CD14-positive monocyte (primary cell): ENCODE results near the gene COPB2. TPM values are rescaled to one million over a fixed set of nuclear protein-coding genes. Genes with fewer than 3 reads are reported as not detected.
"Not testable (repeated sequence)": the region's sequence is repeated elsewhere in the genome, so short reads cannot be mapped to it uniquely, and the experiment has no call there.

Source experiments
- DNase-seq, 3 donors: peaks; one replicate each; pipeline ENCODE4 v3.0.0-alpha.2; 2011 to 2022
- H2AFZ ChIP-seq: 2 replicates; pipeline ENCODE4 v1.6.0; 2012; ENCODE audit warnings: mild to moderate bottlenecking, low read depth, low read length, inconsistent platforms; ENCODE audit not compliant: insufficient read depth, poor library complexity, severe bottlenecking
- H3K27ac ChIP-seq, 2 donors: 1 replicate in 1 of 2; 2 replicates in 1 of 2; pipeline ENCODE4 v1.5.1; 2012 to 2013; ENCODE audit warnings: low read length in 2 of 2, control low read depth in 1 of 2, inconsistent platforms in 1 of 2, low read depth in 1 of 2, mild to moderate bottlenecking in 1 of 2
- H3K27me3 ChIP-seq, 2 donors: one replicate each; pipeline versions ENCODE4 v1.6.0 to v1.6.1; 2011 to 2013; ENCODE audit warnings: low read length in 2 of 2; ENCODE audit not compliant: control insufficient read depth in 2 of 2, insufficient read depth in 2 of 2
- H3K36me3 ChIP-seq, 2 donors: replicated peaks in 1 of 2; 1 replicate in 1 of 2; 2 replicates in 1 of 2; pipeline versions ENCODE4 v1.5.1 to v1.6.1; 2012 to 2013; ENCODE audit warnings: low read length in 2 of 2, control low read depth in 1 of 2, inconsistent platforms in 1 of 2, mild to moderate bottlenecking in 1 of 2; ENCODE audit not compliant: insufficient read depth in 2 of 2, control insufficient read depth in 1 of 2
- H3K4me1 ChIP-seq, 2 donors: 1 replicate in 1 of 2; 2 replicates in 1 of 2; pipeline versions ENCODE4 v1.5.1 to v1.6.1; 2012 to 2013; ENCODE audit warnings: low read length in 2 of 2, control low read depth in 1 of 2, inconsistent platforms in 1 of 2, mild to moderate bottlenecking in 1 of 2, moderate library complexity in 1 of 2; ENCODE audit not compliant: insufficient read depth in 2 of 2, control insufficient read depth in 1 of 2
- H3K4me2 ChIP-seq: replicated peaks from 2 replicates; pipeline ENCODE3; 2012; ENCODE audit warnings: low read length, moderate library complexity, mild to moderate bottlenecking; ENCODE audit not compliant: poor library complexity, severe bottlenecking; ENCODE audit errors: extremely low read depth
- H3K4me3 ChIP-seq, 3 experiments: fragments of 200-600 bp in 1 of 3; sonication (generic) in 1 of 3; replicated peaks in 1 of 3; 1 replicate in 2 of 3; 2 replicates in 1 of 3; pipeline ENCODE4 v1.5.1; 2011 to 2013; ENCODE audit warnings: low read length in 3 of 3, mild to moderate bottlenecking in 3 of 3, control low read depth in 2 of 3, low read depth in 2 of 3, inconsistent platforms in 1 of 3, moderate library complexity in 1 of 3
- H3K79me2 ChIP-seq: 2 replicates; pipeline ENCODE4 v1.6.0; 2012; ENCODE audit warnings: mild to moderate bottlenecking, control low read depth, inconsistent platforms, low read length, moderate library complexity; ENCODE audit not compliant: insufficient read depth
- H3K9ac ChIP-seq: 2 replicates; pipeline ENCODE4 v1.6.0; 2017; ENCODE audit warnings: low read length, mild to moderate bottlenecking; ENCODE audit not compliant: insufficient read depth, poor library complexity, severe bottlenecking
- H3K9me3 ChIP-seq, 2 donors: replicated peaks in 1 of 2; 1 replicate in 1 of 2; 2 replicates in 1 of 2; pipeline versions ENCODE4 v1.5.1 to v1.6.1; 2012 to 2013; ENCODE audit warnings: low read length in 2 of 2, control low read depth in 1 of 2; ENCODE audit not compliant: control insufficient read depth in 1 of 2, insufficient read depth in 1 of 2
- H4K20me1 ChIP-seq: 2 replicates; pipeline ENCODE4 v1.6.0; 2012; ENCODE audit warnings: mild to moderate bottlenecking, low read length, control low read depth, moderate library complexity; ENCODE audit not compliant: insufficient read depth
- H3K27ac Mint-ChIP-seq, 7 donors: one replicate each; pipeline ENCODE4 v1.8.0; 2020; ENCODE audit warnings: mild to moderate bottlenecking in 7 of 7, mixed read lengths in 7 of 7, moderate library complexity in 6 of 7, inconsistent platforms in 2 of 7
- H3K27me3 Mint-ChIP-seq, 3 donors: one replicate each; pipeline ENCODE4 v1.8.0; 2021 to 2022; ENCODE audit warnings: low read depth in 3 of 3, mild to moderate bottlenecking in 3 of 3, mixed read lengths in 3 of 3, moderate library complexity in 3 of 3, inconsistent platforms in 1 of 3
- H3K36me3 Mint-ChIP-seq, 2 donors: one replicate each; pipeline ENCODE4 v1.8.0; 2020; ENCODE audit warnings: mixed read lengths in 2 of 2, inconsistent platforms in 1 of 2, mild to moderate bottlenecking in 1 of 2
- H3K4me1 Mint-ChIP-seq: one replicate; pipeline ENCODE4 v1.8.0; 2020; ENCODE audit warnings: mild to moderate bottlenecking, mixed read lengths
- H3K4me3 Mint-ChIP-seq, 2 donors: one replicate each; pipeline ENCODE4 v1.8.0; 2020; ENCODE audit warnings: mild to moderate bottlenecking in 2 of 2, mixed read lengths in 2 of 2, moderate library complexity in 1 of 2
- H3K9me3 Mint-ChIP-seq, 7 donors: one replicate each; pipeline ENCODE4 v1.8.0; 2020 to 2022; ENCODE audit warnings: mixed read lengths in 7 of 7, mild to moderate bottlenecking in 6 of 7, moderate library complexity in 6 of 7, inconsistent platforms in 2 of 7
- WGBS: methylation state at CpG from one replicate; pipeline ENCODE4 v1.1.5; 2013; ENCODE audit warnings: missing lambda C conversion rate; ENCODE audit not compliant: insufficient coverage; 5-methylcytosine and 5-hydroxymethylcytosine counted together
- intact Hi-C, 2 donors: fragments of 100-400 bp; cut with micrococcal nuclease; formaldehyde crosslinking; loops; one replicate each; pipeline versions ENCODE4 v1.15.0 to v1.15.1; 2023
- polyA plus RNA-seq, 3 donors: library from polyadenylated mRNA; depleted of rRNA in 1 of 3; unstranded in 2 of 3; stranded (reverse) in 1 of 3; fragments of 300-500 nt in 2 of 3; fragments of >200 nt in 1 of 3; fragmentation: Illumina TruSeq in 2 of 3; gene quantifications; 1 replicate in 2 of 3; 2 replicates in 1 of 3; pipeline ENCODE4 v1.2.3, GENCODE V29; 2012 to 2021
- TF ChIP-seq, protein P1 (sequence below): fragments of 200-600 bp; IDR thresholded peaks from one replicate; pipeline ENCODE4 v1.8.0; 2022; ENCODE audit warnings: antibody characterized with exemption, mild to moderate bottlenecking

Gene COPB2
- polyA plus RNA-seq, 3 donors, result 22.6 to 95.6 (median 76.9) TPM

DNA sequence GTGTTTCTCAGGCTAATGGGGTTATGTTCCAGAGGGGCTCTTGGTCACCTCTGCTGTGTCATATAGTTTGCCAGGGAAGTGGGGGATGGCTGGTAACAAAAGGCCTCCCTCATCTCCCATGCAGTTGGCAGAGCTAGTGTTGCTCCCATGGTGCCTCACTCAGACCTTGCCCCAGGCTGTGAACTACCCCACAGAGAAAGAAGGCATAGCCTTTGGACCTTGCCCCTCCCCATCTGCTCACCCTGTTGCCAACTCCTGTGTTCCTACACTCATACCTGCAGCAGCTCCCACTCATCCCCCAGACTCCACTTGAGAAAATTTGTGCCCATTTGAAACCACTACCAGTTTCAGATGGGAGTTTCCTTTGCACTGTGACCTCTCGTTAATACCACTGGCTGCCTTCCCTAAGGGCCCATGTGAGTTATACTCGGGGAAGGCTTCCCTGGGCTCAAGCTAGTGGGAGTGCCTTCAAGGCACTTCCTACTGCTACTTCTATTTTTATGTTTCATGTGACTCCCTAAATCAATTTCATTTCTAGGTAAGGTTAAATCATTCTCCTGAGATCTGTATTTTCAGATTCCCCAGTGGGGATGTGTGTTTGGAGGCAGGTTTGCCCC, 25.3 kb upstream of the COPB2 start:
- H3K4me2 ChIP-seq, result no peak overlapping the region
- Mint-ChIP-seq H3K27me3 (no peaks in the 10 kb centered on the region), H3K27ac (peak overlapping the region in 1 of 7 donors; percentile 8), H3K9me3 (peaks cover 22 to 44% (median 36%) of the 10 kb centered on the region in 7 donors), H3K4me1 (no peaks in the 10 kb centered on the region), H3K4me3 (no peak overlapping the region), H3K36me3 (no peaks in the 10 kb centered on the region)
- TF ChIP-seq, protein P1, sequence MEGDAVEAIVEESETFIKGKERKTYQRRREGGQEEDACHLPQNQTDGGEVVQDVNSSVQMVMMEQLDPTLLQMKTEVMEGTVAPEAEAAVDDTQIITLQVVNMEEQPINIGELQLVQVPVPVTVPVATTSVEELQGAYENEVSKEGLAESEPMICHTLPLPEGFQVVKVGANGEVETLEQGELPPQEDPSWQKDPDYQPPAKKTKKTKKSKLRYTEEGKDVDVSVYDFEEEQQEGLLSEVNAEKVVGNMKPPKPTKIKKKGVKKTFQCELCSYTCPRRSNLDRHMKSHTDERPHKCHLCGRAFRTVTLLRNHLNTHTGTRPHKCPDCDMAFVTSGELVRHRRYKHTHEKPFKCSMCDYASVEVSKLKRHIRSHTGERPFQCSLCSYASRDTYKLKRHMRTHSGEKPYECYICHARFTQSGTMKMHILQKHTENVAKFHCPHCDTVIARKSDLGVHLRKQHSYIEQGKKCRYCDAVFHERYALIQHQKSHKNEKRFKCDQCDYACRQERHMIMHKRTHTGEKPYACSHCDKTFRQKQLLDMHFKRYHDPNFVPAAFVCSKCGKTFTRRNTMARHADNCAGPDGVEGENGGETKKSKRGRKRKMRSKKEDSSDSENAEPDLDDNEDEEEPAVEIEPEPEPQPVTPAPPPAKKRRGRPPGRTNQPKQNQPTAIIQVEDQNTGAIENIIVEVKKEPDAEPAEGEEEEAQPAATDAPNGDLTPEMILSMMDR, result no peak
- no peaks in the 10 kb centered on the region for H3K4me1 ChIP-seq
- no peak overlapping the region for H3K4me3 ChIP-seq
- H3K36me3 ChIP-seq, result no peaks in the 10 kb centered on the region
- no peaks in the 10 kb centered on the region for H3K27me3 ChIP-seq
- no peak overlapping the region for H3K27ac ChIP-seq
- intact Hi-C loops, result no loop called here
- peaks cover 13 to 19% of the 10 kb centered on the region in 2 donors for H3K9me3 ChIP-seq
- H4K20me1 ChIP-seq, result no peaks in the 10 kb centered on the region
- no peak for DNase-seq
- 100% methylated on average over 1 of the region's 2 CpGs for WGBS
- no peak overlapping the region for H3K9ac ChIP-seq
- no peak overlapping the region for H2AFZ ChIP-seq
- H3K79me2 ChIP-seq, result no peaks in the 10 kb centered on the region

DNA sequence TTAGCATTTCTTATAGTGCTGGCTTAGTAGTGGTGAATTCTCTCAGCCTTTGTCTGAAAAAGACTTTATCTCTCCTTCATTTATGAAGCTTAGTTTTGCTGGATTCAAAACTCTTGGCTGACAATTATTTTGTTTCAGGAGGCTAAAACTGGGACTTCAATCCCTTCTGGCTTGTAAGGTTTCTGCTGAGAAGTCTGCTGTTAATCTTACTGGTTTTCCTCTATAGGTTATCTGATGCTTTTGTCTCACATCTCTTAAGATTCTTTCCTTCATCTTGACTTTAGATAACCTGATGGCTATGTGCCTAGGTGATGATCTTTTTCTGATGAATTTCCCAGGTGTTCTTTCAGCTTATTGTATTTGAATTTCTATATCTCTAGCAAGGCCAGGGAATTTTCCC, 23.4 kb upstream of the COPB2 start:
- H3K27me3 ChIP-seq, intact Hi-C loops, H3K27ac Mint-ChIP-seq, H3K36me3 Mint-ChIP-seq, H3K4me3 ChIP-seq, H3K27ac ChIP-seq, H3K4me3 Mint-ChIP-seq, H3K4me1 Mint-ChIP-seq, H4K20me1 ChIP-seq, H2AFZ ChIP-seq, H3K79me2 ChIP-seq, DNase-seq, H3K27me3 Mint-ChIP-seq, H3K36me3 ChIP-seq, H3K4me1 ChIP-seq, H3K9ac ChIP-seq, H3K4me2 ChIP-seq: not testable (repeated sequence)
- peaks cover 36 to 60% (median 49%) of the 10 kb centered on the region in 7 donors for H3K9me3 Mint-ChIP-seq
- H3K9me3 ChIP-seq, result peaks cover 13 to 19% of the 10 kb centered on the region in 2 donors

DNA sequence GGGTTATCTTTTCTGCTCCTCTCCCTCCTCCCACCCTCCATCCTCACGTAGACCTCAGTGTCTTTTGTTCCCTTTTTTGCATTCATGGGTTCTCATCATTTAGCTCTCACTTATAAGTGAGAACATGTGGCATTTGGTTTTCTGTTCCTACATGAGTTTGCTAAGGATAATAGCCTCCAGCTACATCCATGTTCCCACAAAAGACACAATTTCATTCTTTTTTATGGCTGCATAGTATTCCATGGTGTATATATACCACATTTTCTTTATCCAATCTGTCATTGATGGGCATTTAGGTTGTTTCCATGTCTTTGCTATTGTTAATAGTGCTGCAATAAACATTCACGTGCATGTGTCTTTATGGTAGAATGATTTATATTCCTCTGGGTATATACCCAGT, 11.7 kb upstream of the COPB2 start:
- H3K4me3 Mint-ChIP-seq, H2AFZ ChIP-seq, H3K4me2 ChIP-seq, H3K9ac ChIP-seq, DNase-seq, H3K4me1 Mint-ChIP-seq, H3K4me3 ChIP-seq, H3K27ac Mint-ChIP-seq, H3K79me2 ChIP-seq, H3K4me1 ChIP-seq, intact Hi-C loops, H3K27ac ChIP-seq, H3K36me3 ChIP-seq, H3K27me3 ChIP-seq, H4K20me1 ChIP-seq, H3K27me3 Mint-ChIP-seq: not testable (repeated sequence)
- peaks cover 12 to 19% of the 10 kb centered on the region in 2 donors for H3K9me3 ChIP-seq
- WGBS, result no CpG with 5 or more reads among the region's 2 CpGs
- Mint-ChIP-seq H3K36me3 (peaks cover 3 to 11% of the 10 kb centered on the region in 2 donors), H3K9me3 (peaks cover 20 to 47% (median 40%) of the 10 kb centered on the region in 7 donors)
